IMR-90 (cell line): ENCODE measurements around the gene OLFM3.

Experiments used
- CTCF ChIP-seq: conservative IDR thresholded peaks from 2 replicates; pipeline ENCODE4 v1.5.1; 2012; ENCODE audit warnings: mild to moderate bottlenecking, low read depth, low read length, improper control_type of control experiment
- FOS ChIP-seq: fragments of 150-350 bp; IDR thresholded peaks from 2 replicates; pipeline ENCODE4 v1.6.1; 2016; ENCODE audit warnings: low read depth, low read length
- MAFK ChIP-seq: IDR thresholded peaks from 2 replicates; pipeline ENCODE4 v1.6.1; 2012; ENCODE audit warnings: low read depth, low read length, improper control_type of control experiment
- MAZ ChIP-seq: IDR thresholded peaks from 2 replicates; pipeline ENCODE4 v1.6.1; 2012; ENCODE audit warnings: low read depth, mild to moderate bottlenecking, low read length, improper control_type of control experiment, moderate library complexity, borderline replicate concordance
- MXI1 ChIP-seq: IDR thresholded peaks from 2 replicates; pipeline ENCODE4 v1.6.1; 2012; ENCODE audit warnings: low read depth, mild to moderate bottlenecking, low read length, moderate library complexity, borderline replicate concordance
- NFE2L2 ChIP-seq: fragments of 150-350 bp; IDR thresholded peaks from 2 replicates; pipeline ENCODE4 v1.6.1; 2016; ENCODE audit warnings: low read depth, mild to moderate bottlenecking, low read length
- POLR2A ChIP-seq: IDR thresholded peaks from 2 replicates; pipeline ENCODE4 v1.6.1; 2012; ENCODE audit warnings: mild to moderate bottlenecking, low read depth, low read length
- RFX5 ChIP-seq: IDR thresholded peaks from 2 replicates; pipeline ENCODE4 v1.8.0; 2012; ENCODE audit warnings: low read depth, mild to moderate bottlenecking, low read length, moderate library complexity

GRCh38 chr1:101781201-101781831, 215.4 kb downstream of the OLFM3 start:
- TF ChIP-seq CTCF (no peak), POLR2A (no peak), MXI1 (no peak), RFX5 (no peak), NFE2L2 (no peak), MAFK (no peak), MAZ (no peak), FOS (no peak)
